OCI-LY1 (cell line): ENCODE measurements around the gene IL10.
"Not testable (repeated sequence)": the region's sequence is repeated elsewhere in the genome, so short reads cannot be mapped to it uniquely, and the experiment has no call there.

Experiments used
- EZH2 ChIP-seq: fragments of 200-600 bp; sonication (generic), shearing (Covaris generic); IDR thresholded peaks from 2 replicates; pipeline ENCODE4 v1.8.0; 2017; ENCODE audit warnings: borderline replicate concordance, mixed run types, mild to moderate bottlenecking, antibody characterized with exemption, low read length, moderate library complexity, mixed read lengths
- TF ChIP-seq, protein P1 (sequence below): fragments of 200-600 bp; sonication (generic), shearing (Covaris generic); IDR thresholded peaks from 2 replicates; pipeline ENCODE4 v1.5.1; 2017; ENCODE audit warnings: mild to moderate bottlenecking, antibody characterized with exemption, low read length, moderate library complexity, mixed read lengths

DNA sequence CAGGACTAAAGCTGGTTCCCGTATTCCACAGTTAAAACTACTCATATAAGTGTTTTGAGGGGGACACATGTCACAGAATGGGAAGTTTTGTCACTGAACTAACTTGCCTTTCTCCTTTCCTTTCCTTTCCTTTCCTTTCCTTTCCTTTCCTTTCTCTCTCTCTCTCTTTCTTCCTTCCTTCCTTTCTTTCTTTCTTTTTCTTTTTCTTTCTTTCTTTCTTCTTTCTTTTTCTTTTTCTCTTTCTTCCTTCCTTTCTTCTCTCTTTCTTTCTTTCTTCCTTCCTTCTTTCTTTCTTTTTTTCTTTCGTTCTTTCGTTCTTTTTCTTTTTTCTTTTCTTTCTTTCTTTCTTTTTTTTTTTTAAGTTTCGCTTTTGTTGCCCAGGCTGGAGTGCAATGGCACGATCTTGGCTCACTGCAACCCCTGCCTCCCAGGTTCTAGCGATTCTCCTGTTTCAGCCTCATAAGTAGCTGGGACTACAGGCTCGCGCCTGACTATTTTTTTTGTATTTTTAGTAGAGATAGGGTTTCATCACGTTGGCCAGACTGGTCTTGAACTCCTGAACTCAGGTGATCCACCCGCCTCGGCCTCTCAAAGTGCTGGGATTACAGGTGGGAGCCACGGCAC lies 9.4 kb downstream of the IL10 start:
- TF ChIP-seq, protein P1, sequence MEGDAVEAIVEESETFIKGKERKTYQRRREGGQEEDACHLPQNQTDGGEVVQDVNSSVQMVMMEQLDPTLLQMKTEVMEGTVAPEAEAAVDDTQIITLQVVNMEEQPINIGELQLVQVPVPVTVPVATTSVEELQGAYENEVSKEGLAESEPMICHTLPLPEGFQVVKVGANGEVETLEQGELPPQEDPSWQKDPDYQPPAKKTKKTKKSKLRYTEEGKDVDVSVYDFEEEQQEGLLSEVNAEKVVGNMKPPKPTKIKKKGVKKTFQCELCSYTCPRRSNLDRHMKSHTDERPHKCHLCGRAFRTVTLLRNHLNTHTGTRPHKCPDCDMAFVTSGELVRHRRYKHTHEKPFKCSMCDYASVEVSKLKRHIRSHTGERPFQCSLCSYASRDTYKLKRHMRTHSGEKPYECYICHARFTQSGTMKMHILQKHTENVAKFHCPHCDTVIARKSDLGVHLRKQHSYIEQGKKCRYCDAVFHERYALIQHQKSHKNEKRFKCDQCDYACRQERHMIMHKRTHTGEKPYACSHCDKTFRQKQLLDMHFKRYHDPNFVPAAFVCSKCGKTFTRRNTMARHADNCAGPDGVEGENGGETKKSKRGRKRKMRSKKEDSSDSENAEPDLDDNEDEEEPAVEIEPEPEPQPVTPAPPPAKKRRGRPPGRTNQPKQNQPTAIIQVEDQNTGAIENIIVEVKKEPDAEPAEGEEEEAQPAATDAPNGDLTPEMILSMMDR = not testable (repeated sequence)
- TF ChIP-seq EZH2 = not testable (repeated sequence)
